ENCODE data around the gene DPF3.

Gene DPF3

GRCh38 chr14:72893636-72894322 lies at the start of gene DPF3:
DPF3 (minus strand) TSS chr14:72894101; CDS start chr14:72894088, 13 bp downstream.
- peak; percentile 84 for TF ChIP-seq YY1 (IDR thresholded peaks at IDR 0.05; ENCODE audit: low read depth)
- TF ChIP-seq TCF12 (IDR thresholded peaks at IDR 0.05; ENCODE audit: low read depth): no peak
- no peak for TF ChIP-seq EGR1 (IDR thresholded peaks at IDR 0.05)
- TF ChIP-seq TAF1 (IDR thresholded peaks at IDR 0.05; ENCODE audit: low read depth): peak; percentile 41
- no peak for TF ChIP-seq TEAD4 (IDR thresholded peaks at IDR 0.05)
- no peak for TF ChIP-seq RAD21 (IDR thresholded peaks at IDR 0.05; ENCODE audit: low read depth)
- no peak for TF ChIP-seq USF1 (IDR thresholded peaks at IDR 0.05)
- no peak for TF ChIP-seq CREB1 (IDR thresholded peaks at IDR 0.05; ENCODE audit: low read depth)
- no peak; the same call in 1 of the 2 replicates for TF ChIP-seq ZBTB7A (IDR thresholded peaks at IDR 0.05; ENCODE audit: low read depth)
- no peak for TF ChIP-seq CEBPB (IDR thresholded peaks at IDR 0.05)
- TF ChIP-seq, protein P1, sequence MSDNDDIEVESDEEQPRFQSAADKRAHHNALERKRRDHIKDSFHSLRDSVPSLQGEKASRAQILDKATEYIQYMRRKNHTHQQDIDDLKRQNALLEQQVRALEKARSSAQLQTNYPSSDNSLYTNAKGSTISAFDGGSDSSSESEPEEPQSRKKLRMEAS (IDR thresholded peaks at IDR 0.05): no peak; the same call in 1 of the 2 replicates
- TF ChIP-seq FOXM1 (IDR thresholded peaks at IDR 0.05; ENCODE audit: borderline replicate concordance, low read depth): no peak
- TF ChIP-seq NFIC (IDR thresholded peaks at IDR 0.05): no peak
- TF ChIP-seq REST (IDR thresholded peaks at IDR 0.05; ENCODE audit: low read depth): no peak

- TF ChIP-seq, protein P1 (IDR thresholded peaks at IDR 0.05): no peak
- TF ChIP-seq EGR1 (IDR thresholded peaks at IDR 0.05): no peak
- TF ChIP-seq RAD21 (IDR thresholded peaks at IDR 0.05; ENCODE audit: low read depth): peak; percentile 37
Measured at GRCh38 chr14:72942934-72943333, 49.0 kb upstream of the DPF3 start.

DNA sequence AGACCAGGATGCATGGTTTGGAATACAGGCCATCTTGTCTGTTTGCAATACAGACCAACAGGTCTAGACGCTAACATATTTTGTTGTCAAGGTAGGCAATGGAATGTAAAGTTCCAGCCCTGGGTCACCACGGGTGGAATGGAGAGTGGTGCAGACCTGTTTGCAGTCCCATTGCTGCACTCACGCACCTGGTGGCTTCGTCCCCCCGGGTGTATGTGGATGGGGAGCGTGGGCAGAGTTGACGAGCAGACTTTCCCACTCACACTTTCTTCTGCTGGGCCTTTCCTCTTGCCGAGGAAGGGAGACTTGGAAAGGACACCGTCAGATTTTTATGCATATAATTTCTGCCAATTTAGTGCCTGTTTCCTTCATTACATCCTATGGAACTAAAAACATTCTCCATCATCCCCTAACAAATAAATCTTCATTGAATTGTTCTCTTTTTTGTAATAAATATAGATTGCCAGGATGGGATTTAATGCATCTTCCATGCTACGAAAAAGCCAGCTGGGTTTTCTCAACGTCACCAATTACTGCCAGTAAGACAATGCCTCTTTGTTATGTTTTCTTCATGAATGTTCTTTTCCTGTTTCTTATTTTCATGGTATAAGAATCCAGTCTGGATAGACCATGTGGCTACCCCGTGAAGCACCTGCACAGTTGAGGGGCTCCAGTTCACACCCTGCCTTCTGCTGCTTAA lies 47.5 kb upstream of the DPF3 start:
- TF ChIP-seq REST (IDR thresholded peaks at IDR 0.05; ENCODE audit: low read depth): no peak
- no peak for TF ChIP-seq TCF12 (IDR thresholded peaks at IDR 0.05; ENCODE audit: low read depth)
- no peak for TF ChIP-seq ZBTB7A (IDR thresholded peaks at IDR 0.05; ENCODE audit: low read depth)
- TF ChIP-seq RAD21 (IDR thresholded peaks at IDR 0.05; ENCODE audit: low read depth): no peak
- TF ChIP-seq CREB1 (IDR thresholded peaks at IDR 0.05; ENCODE audit: low read depth): no peak
- TF ChIP-seq YY1 (IDR thresholded peaks at IDR 0.05; ENCODE audit: low read depth): no peak
- TF ChIP-seq USF1 (IDR thresholded peaks at IDR 0.05): no peak
- TF ChIP-seq, protein P1 (IDR thresholded peaks at IDR 0.05): no peak
- TF ChIP-seq CEBPB (IDR thresholded peaks at IDR 0.05): no peak
- TF ChIP-seq FOXM1 (IDR thresholded peaks at IDR 0.05; ENCODE audit: borderline replicate concordance, low read depth): no peak
- TF ChIP-seq TEAD4 (IDR thresholded peaks at IDR 0.05): no peak
- TF ChIP-seq NFIC (IDR thresholded peaks at IDR 0.05): no peak
- TF ChIP-seq TAF1 (IDR thresholded peaks at IDR 0.05; ENCODE audit: low read depth): no peak
- no peak for TF ChIP-seq EP300 (IDR thresholded peaks at IDR 0.05; ENCODE audit: borderline replicate concordance)

DNA sequence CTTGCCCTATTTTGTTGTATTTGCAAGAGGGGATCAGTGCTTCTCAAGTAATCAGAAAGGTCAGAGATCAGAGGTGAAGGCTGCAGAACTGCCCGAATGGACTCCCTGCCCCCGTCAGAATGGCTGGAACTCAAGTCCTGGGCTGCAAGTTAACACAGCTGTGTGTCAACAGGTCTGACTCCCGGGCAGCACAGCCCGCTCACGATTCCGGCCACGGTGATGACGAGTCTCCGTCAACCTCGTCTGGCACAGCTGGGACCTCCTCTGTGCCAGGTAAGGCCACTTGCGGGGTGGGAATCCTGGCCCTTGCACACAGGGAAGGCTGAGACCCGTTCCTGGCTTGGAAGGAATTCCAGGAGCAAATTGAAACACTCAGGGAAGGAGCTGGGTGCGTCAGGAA lies 45.7 kb upstream of the DPF3 start:
- TF ChIP-seq FOXM1 (IDR thresholded peaks at IDR 0.05; ENCODE audit: borderline replicate concordance, low read depth): no peak
- no peak for TF ChIP-seq YY1 (IDR thresholded peaks at IDR 0.05; ENCODE audit: low read depth)
- TF ChIP-seq CREB1 (IDR thresholded peaks at IDR 0.05; ENCODE audit: low read depth): no peak
- no peak for TF ChIP-seq ZBTB7A (IDR thresholded peaks at IDR 0.05; ENCODE audit: low read depth)
- no peak for TF ChIP-seq CEBPB (IDR thresholded peaks at IDR 0.05)
- TF ChIP-seq, protein P1 (IDR thresholded peaks at IDR 0.05): no peak
- TF ChIP-seq EGR1 (IDR thresholded peaks at IDR 0.05): no peak
- no peak for TF ChIP-seq RAD21 (IDR thresholded peaks at IDR 0.05; ENCODE audit: low read depth)
- TF ChIP-seq TAF1 (IDR thresholded peaks at IDR 0.05; ENCODE audit: low read depth): no peak

GRCh38 chr14:72932893-72933292 lies 39.0 kb upstream of the DPF3 start:
- TF ChIP-seq TCF12 (IDR thresholded peaks at IDR 0.05; ENCODE audit: low read depth) (no peak), FOXM1 (IDR thresholded peaks at IDR 0.05; ENCODE audit: borderline replicate concordance, low read depth) (no peak), CREB1 (IDR thresholded peaks at IDR 0.05; ENCODE audit: low read depth) (no peak), YY1 (IDR thresholded peaks at IDR 0.05; ENCODE audit: low read depth) (no peak), ZBTB7A (IDR thresholded peaks at IDR 0.05; ENCODE audit: low read depth) (no peak), USF1 (IDR thresholded peaks at IDR 0.05) (no peak), TEAD4 (IDR thresholded peaks at IDR 0.05) (no peak), REST (IDR thresholded peaks at IDR 0.05; ENCODE audit: low read depth) (no peak), EGR1 (IDR thresholded peaks at IDR 0.05) (no peak), EP300 (IDR thresholded peaks at IDR 0.05; ENCODE audit: borderline replicate concordance) (no peak), TAF1 (IDR thresholded peaks at IDR 0.05; ENCODE audit: low read depth) (no peak), RAD21 (IDR thresholded peaks at IDR 0.05; ENCODE audit: low read depth) (no peak), NFIC (IDR thresholded peaks at IDR 0.05) (no peak)
- TF ChIP-seq, protein P1 (IDR thresholded peaks at IDR 0.05): no peak
